Activated CD4-positive, alpha-beta T cell treated with anti-CD3 and anti-CD28 coated beads, Interleukin-2, amount 50 U/mL, for 48 hours (primary cell): ENCODE data around the gene CNTNAP2.
"Not testable (repeated sequence)": the region's sequence is repeated elsewhere in the genome, so short reads cannot be mapped to it uniquely, and the experiment has no call there.

Experiments used
- DNase-seq, 2 experiments: peaks; one replicate each; pipeline ENCODE4 v3.0.0-alpha.2; 2020

CNTNAP2 gene

DNA sequence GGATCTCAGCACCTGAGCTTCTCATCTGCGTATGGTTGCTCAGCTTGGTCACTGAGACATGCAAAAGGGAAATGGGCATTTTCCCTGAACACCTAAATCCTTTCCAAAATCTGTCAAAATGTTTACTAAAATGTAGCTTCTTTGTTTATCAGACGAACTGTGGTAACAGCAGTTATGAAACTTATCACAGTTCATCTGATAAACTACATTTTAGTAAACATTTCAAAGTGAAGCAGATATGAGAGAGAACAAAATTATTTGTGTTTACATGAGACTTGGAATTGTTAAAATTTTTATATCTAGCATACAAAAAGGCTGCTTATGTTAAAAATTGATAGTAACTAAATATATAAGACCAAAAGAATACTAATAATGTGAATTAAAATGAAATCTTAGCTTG lies 1900.5 kb downstream of the CNTNAP2 start:
- DNase-seq, result no peak

DNA sequence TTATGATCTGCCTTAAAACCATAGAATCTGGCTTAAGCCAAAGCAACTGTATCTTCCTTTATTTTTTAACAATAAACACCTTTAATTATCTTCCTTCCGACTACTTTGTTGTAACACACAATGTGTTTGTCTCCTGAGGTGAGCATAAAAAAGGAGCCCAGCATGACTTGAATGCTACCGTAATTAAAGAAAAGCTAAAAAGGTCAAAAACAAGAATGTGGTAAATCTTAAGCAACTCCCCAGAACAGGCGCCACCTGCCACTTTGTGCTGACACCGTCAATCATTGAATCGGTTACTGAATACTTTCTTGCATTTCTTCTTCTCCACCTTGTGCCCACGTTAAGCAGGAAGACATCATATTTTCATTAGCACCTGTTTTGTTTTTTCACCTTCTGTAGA lies 1904.1 kb downstream of the CNTNAP2 start:
- no peak for DNase-seq

DNA sequence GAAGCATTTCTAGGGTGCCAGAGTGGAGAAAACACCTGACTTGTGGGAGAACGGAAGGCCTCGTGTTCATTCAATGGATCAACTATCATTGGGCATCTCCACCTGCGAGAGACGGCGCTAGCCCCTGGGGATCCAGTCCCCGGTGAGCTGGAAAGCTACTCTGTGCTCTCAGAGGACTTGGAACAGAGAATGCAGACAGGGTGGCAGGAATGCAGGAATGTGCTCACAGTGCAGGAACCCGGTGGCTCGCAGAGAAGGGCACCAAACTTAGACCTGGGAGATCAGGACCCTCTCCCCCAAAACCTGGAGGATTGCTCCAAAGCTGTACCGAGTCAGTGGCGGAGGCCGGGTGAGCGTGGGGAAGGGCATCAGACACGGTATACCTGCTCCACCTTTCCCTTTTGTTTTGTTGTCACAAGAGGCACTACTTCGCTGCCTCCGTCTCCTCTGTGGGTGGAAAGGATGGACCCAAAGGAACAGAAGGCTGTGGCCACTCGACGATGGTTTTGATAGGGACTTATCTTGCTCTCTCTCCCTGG lies 1905.0 kb downstream of the CNTNAP2 start:
- no peak for DNase-seq

DNA sequence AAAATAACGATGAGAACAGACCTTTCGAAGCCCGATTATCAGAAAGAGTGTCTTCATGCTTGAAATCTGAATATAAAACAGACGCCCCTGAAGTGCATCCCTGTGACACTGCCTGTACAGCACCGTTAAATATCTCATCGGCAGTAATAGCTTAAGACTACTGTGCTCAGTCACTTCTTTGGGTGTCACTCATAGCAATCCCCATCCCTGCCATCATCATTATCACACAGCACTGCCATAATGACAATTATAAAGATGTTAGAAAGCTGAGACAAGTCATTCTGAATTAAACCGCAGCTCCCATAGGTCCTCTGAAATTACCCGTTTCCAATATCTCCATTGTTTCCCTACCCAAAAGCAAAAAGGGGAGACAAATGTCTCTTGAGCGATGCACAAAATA lies 1906.2 kb downstream of the CNTNAP2 start:
- DNase-seq, result no peak

DNA sequence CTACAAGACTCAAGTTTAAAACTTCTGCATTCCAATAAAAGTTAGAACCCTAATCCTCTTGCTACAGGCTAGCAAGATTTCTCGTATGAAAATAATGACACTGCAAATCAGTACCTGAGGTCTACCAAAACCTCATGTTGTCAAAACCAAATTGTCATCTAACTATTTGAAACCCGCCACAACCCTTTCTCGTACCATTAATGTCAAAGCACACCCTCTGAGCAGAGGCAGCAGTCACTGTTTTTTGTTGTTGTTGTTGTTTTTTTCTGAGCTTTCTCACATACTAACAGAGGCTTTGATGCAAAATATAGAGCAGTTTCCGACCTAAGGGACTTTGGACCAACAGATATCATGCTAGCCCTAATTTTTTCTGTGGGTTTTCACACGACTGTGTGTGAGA lies 1910.1 kb downstream of the CNTNAP2 start:
- DNase-seq, result no peak

DNA sequence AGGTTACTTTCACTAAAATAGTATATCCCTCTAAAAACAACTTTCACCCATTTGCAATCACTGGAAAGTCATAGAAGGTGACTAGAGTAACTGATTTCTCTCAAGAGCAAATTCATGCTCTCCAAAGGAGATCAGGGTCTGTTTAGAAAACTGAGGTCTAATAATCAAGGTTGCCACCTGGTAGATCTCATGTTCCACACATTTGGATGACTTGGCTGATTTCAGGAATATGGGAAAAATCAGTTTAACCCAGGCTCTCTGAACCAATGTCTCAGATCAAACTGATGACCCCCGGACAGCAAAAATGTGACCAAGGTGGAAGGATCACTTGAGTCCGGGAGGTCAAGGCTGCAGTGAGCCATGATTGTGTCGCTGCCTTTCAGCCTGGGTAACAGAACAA lies 1911.6 kb downstream of the CNTNAP2 start:
- DNase-seq, result no peak

DNA sequence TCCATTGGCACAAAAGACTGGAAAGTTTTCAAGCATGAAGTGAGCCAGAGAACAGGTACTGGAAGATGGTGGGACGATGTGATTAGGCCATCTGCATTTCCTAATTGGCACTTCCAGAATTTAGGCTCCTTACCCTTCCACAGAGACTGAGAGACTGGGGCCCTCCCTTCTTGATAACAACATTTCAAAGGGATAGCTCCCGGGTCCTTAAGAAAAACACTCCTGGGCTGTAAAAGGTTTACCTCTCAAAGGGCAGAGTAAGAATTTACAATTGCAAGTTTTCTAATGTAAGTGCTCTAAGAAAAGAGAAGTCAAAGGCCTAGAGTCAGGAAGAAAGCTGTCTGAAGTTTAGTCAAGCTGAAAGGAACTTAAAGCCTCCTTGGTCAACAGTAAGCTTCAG lies 1914.4 kb downstream of the CNTNAP2 start:
- DNase-seq, result no peak

DNA sequence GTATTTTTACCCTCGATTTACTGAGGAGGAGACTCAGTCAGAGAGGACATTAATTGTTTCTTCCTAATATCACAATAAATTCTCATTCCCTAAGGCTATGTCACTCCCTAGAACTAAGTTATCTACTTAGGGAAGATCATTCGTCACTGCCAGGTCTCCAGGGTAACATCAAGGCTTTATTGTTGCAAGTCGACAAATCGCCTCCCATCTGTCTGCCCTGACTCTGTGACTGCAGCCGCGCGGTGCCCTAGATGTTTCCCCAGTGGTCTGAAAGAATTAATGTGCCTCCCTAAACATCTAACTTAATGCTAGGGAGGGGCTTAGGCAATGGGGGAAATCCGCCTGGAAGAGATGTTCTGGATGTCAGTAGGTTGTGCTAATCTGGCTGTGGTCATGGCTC lies 1915.2 kb downstream of the CNTNAP2 start:
- no peak for DNase-seq

DNA sequence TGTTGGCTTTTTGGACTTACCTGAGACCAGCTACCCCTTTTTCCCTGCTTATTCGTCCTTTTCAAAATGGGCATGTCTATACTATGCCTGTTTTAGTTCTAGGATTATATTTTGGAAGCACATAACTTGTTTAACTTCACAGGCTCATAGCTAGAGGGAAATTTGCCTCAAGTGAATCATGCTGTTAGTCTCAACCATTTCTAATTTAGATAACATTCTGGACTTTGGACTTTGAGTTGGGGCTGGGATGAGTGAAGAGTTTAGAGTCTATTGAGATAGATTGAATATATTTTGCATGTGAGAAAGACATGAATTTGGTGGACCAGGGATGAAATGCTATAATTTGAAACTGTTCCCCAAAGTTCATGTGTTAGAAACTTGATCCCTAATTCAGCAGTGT lies 1919.3 kb downstream of the CNTNAP2 start:
- no peak for DNase-seq

DNA sequence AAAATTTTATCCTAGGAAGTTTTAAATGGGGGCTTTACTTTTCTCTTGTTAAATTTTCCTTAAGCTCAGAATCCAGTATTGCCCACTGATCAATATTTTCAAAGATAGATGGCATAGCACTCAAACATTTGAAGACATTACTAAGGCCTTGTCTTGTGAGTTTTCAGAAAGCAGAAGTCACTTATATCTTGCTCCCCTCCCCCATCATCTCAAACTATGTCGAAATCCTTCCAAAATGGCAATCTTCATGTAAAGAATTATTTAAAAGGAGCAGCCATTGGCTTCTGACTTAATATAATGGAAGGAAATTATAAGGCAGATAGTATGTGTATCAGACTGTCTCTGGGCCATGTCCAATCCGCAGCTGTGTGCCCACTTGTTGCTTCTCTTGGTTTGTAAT lies 1920.4 kb downstream of the CNTNAP2 start:
- no peak for DNase-seq

DNA sequence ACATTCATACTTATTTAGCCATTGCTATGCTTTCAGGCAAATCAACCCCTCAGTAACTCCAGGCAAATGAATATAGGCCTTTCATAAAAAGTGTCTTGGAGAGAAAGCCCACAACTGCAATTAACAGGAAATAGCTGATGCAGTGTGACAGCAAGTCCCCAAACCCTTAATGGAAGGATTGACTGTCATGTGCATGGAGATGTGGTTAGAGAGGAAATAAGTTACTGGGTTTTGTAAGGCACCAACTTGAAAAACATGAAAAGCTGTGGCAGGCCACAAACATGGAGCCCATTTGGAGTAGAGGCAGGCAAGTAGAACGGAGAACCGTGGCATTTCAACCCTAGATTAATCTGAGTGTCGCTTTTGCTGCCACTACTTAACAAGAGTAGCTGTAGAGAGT lies 1924.6 kb downstream of the CNTNAP2 start:
- DNase-seq, result no peak

DNA sequence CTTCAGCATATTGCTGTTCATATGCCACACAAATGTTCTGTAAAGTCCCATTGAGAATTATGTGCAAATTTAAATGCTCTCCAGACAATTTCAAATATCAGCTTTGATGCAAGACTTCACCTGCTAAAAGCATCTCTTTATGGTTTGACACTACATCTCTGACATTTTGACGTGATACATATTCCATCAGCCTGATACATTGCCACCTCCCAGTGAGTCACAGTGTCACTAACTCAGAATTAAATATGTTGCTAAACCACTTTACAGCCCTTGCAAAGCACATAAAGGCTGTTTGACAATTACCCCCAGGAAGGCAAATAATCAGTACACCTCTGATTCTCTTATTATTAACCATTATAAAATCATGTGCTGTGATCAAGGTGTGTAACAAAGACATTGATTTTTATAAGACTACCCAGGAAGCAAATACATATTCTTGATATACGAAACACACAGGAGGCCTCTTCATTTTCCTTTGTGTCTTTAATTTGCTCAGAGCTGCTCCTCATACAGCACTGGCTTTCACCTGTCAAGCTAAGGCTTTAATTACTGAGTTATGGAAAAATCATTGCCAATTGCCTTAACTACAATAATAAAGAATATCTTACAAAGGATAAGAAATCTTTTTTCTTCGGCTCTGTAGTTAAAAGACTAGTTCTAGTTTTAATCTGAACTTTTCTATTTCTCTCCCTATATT lies 1926.5 kb downstream of the CNTNAP2 start:
- DNase-seq, result no peak

DNA sequence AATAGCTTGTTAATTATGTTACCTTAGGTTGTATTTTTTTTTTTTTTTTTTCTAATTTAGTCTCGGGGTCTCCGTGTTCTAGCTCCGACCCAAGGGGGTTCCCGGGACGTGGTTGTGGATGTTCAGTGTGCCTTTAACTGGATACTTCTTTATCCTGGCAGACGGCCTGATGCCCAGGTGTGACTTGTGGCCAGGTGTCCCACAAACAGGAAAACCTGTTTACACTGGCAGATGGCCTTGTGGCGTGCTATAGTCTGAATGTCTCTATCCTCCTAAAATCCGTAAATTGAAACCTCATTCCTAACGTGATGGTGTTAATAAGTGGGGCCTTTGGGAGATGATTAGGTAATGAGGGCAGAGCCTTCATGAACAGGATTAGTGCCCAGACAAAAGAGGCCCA lies 1927.6 kb downstream of the CNTNAP2 start:
- DNase-seq, result no peak

DNA sequence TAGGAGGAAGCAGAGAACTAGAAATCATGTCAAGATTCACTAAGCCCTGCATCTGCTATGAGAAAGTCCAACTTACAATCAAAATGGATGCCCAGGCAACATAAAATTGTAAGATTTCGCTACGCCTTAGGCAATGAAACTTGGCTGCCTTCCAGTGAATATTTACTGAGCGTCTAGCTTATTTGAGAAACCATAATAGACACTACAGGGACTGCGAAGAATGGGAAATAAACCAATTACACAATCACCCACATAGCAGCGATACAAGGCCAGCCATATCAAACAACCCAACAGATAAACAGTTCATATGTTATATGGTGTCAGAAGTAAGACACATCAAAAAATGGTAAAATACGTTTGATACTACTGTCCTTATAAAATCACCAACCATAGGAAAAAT lies 1928.9 kb downstream of the CNTNAP2 start:
- DNase-seq, result no peak

DNA sequence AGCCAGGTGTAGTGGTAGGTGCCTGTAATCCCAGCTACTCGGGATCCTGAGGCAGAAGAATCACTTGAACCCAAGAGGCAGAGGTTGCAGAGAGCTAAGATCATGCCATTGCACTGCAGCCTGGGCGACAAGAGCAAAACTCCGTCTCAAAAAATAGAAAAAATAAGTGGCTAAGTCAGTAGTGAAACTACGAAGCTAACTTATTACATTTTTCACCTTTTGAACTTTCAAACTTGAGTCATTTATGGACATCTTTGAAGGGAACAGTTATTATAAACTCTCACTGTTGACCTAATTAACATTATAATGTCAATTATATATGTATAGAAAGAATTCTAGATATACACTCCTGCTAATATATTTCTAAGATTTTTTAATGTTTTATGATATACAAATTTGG lies 1932.5 kb downstream of the CNTNAP2 start:
- DNase-seq, result no peak

DNA sequence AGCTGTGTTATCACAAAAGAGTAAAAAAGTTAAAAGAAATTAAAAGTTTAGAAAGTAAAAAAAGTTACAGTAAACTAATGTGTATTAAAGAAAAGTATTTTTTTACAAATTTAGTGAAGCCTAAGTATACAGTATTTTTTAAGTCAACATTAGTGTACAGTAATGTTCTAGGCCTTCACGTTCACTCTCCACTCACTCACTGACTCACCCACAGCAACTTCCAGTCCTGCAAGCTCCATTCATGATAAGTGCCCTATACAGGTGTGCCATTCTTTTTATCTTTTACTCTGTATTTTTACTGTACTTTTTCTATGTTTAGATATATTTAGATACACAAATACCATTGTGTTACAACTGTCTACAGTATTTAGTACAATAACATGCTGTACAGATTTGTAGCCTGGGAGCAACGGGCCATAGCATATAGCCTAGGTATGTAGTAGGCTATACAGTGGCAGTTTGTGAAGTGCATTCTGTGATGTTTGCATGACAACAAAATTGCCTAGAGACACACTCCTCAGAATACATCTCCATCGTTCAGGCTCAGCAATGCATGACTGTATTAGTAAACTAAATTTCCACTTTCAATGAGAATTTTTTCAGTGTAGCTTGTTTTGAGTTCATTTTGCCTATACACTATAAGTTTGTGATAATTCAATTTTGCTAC lies 1934.0 kb downstream of the CNTNAP2 start:
- DNase-seq, result no peak

DNA sequence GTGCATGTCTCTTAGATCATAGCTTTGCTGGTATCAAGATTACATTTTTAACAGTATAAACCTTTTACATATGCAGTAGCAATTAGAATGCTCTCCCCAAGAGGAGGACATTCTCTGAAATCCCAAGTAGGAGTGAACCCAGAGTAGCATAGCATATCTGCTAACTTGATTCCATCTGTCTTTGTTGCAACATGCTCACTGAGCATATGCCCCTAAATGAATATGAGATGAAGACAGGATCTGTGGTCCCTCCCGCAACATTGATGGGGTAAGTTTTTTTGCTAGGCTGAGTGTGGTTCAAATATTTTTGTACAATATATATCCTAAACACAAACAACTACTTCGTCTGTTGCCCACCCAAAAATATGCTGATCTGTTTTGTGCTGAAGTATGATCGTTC lies 1939.8 kb downstream of the CNTNAP2 start:
- no peak for DNase-seq

DNA sequence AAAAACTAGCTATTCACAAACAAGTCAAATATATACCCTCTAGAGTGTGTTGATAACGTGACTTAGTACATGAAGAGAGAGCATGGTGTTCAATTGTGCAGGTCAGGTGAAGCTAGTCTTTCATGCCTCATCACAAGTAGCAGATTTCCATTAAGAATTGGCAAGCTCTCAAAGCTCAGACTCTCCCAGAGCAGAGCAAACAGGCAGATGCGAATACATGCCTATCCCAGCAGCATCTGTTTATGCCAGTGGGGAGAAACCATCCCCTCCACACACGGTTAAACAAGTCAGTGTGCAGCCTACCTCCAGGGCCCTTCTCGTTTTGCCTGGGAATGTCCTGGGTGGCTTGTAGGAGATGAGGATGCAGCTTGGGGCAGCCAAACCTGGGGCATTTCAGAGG lies 1941.5 kb downstream of the CNTNAP2 start:
- no peak for DNase-seq

DNA sequence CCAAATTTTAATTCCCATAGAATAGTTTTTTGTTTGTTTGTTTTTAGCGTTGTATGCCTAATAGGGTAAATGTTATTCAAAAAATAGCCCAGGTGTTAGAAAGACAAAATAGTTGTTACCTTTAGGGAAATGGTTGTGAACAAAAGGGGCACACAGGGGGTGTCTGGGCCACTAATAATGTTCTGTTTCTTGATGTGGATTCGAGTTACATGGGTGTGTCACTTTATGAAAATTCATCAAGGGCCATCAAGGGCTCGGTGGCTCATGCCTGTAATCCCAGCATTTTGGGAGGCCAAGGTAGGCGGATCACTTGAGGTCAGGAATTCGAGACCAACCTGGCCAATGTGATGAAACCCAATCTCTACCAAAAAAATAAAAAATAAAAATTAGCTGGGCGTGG lies 1942.2 kb downstream of the CNTNAP2 start:
- DNase-seq, result no peak

DNA sequence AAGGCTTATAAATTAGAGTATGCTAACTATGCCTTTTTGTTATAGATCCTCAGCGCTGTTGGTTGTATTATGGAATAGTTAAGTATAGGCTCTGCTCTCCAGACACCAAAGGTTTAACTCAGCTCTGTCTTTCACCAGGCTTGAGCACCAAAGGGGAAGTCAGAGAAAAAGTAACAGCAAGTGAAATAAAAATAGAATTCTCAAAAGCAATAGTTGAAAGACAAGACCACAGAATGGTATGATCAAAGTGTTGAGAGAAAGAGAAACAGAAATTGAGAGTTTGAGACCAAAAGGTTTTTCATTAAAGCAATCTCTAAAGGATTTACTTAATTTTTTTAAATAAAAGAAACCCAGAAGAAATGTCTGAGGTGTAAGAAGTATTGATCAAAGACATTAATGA lies 1944.1 kb downstream of the CNTNAP2 start:
- no peak for DNase-seq

DNA sequence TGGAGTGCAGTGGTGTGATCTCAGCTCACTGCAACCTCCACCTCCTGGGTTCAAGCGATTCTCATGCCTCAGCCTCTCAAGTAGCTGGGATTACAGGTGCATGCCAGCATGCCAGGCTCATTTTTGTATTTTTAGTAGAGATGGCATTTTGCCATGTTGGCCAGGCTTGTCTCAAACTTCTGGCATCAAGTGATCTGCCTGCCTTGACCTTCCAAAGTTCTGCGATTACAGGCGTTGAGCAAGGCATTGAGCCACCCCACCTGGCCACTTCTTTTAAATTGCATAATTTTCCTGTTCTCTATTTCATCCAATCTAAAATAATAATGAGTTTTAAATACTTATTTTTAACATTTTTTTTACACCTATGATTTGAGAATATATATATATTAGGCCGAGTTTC lies 1961.5 kb downstream of the CNTNAP2 start:
- not testable (repeated sequence) for DNase-seq

DNA sequence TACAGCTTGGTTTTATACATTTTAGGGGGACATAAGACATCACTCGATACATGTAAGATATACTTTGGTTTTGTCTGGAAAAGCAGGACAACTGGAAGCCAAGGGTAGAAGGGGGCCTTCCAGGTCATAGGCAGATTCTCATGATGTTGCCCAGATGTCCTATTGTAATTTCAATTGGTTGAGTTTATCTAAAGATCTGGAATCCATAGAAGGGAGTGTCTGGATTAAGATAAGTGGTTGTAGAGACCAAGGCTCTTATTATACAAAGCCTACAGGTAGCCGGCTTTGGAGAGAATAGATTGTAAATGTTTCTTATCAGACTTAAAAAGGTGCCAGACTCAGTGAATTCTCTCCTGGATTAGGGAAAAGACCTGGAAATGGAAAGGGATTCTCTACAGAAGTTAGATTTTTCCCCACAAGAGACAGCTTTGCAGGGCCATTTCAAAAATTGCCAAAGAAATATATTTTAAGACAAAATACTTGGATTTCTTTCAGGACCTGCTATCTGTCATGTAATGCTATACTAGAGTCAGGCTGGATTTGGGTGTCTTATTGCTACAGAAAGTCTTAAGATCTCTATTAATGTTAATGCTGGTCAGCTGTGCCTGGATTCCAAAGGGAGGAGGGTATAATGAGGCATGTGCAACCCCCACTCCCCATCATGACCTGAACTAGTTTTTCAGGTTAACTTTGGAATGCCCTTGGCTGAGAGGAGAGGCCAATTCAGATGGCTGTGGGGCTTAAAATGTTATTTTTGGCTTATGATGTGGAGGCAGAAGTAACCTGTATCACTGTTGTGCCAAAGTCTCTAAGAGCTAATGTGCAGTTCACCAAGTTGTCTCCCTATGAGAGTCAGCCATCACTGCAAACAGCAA lies 1962.8 kb downstream of the CNTNAP2 start:
- DNase-seq, result no peak

DNA sequence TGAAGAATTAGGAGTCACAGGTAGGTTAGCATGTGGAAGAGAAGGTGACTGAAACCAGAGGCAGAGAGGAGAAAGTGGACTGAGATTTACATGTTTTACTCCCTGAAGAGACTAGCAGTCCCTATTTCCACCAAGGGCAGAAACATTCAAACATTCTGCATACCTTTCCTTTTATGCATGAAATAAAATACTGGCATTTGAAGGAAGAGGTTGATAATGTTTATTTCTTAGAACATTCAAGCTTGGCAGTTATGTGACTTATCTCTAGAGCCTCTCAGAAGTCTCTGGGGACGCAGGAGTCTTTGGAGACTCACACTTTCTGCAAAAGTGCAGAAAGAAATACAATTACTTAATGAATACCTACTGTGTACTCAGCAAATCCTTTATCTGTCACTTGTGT lies 1966.8 kb downstream of the CNTNAP2 start:
- DNase-seq, result no peak

DNA sequence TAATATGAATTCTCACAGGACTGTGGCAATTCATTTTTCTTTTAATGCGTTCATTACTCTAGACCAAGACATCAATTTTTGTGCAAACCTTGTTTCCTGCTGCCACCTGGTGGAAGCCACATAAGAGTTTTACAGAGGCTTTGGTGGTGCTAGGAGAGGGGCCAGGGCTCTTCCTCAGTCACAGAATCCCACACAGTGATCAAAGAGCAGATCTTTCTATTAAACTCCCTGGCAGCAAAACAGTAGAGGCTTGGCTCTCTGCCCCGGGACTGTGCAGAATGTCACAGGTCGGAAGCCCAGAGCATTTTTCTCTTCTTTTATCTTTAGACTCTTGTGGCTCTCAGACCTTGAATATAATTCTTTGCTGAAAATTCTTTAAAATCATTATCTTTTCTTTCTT lies 1967.5 kb downstream of the CNTNAP2 start:
- peak; percentile 3 to 19 for DNase-seq
